Breast epithelium (tissue), 4 donors: ENCODE data around the gene BTN1A1. TPM values are rescaled to one million over a fixed set of nuclear protein-coding genes. Genes with fewer than 3 reads are reported as not detected.

ENCODE experiments used
- DNase-seq, 2 donors: peaks; one replicate each; pipeline ENCODE4 v3.0.0-alpha.2; 2019; ENCODE audit warnings: low spot score in 2 of 2
- H3K27ac ChIP-seq, 2 donors: fragments of 200-600 bp; sonication (generic) in 1 of 2; one replicate each; pipeline ENCODE4 v1.5.1; 2016 to 2019; ENCODE audit warnings: mild to moderate bottlenecking in 1 of 2
- H3K27me3 ChIP-seq, 2 donors: fragments of 200-600 bp; sonication (generic) in 1 of 2; one replicate each; pipeline versions ENCODE4 v1.5.1 to v1.6.0; 2017 to 2019; ENCODE audit warnings: control low read depth in 1 of 2, mild to moderate bottlenecking in 1 of 2
- H3K36me3 ChIP-seq: fragments of 200-600 bp; one replicate; pipeline ENCODE4 v1.5.1; 2019
- H3K4me1 ChIP-seq, 2 donors: fragments of 200-600 bp; sonication (generic); one replicate each; pipeline ENCODE4 v1.5.1; 2016 to 2019; ENCODE audit warnings: control low read depth in 1 of 2
- H3K4me3 ChIP-seq, 3 donors: fragments of 200-600 bp; sonication (generic); 1 replicate in 2 of 3; 2 replicates in 1 of 3; pipeline ENCODE4 v1.5.1; 2016 to 2019; ENCODE audit warnings: mild to moderate bottlenecking in 3 of 3, moderate library complexity in 2 of 3
- H3K9me3 ChIP-seq, 2 donors: fragments of 200-600 bp; sonication (generic) in 1 of 2; one replicate each; pipeline ENCODE4 v1.5.1; 2016 to 2019; ENCODE audit warnings: control low read depth in 1 of 2
- POLR2A ChIP-seq: fragments of 450-650 bp; IDR thresholded peaks from one replicate; pipeline ENCODE4 v1.6.1; 2016; ENCODE audit warnings: antibody characterized with exemption, mild to moderate bottlenecking, moderate library complexity
- POLR2AphosphoS5 ChIP-seq, 3 donors: sonication (generic); formaldehyde crosslinking; IDR thresholded peaks; one replicate each; pipeline ENCODE4 v1.6.1; 2017; ENCODE audit warnings: antibody characterized with exemption in 3 of 3
- intact Hi-C: fragments of 100-400 bp; cut with DNase I; formaldehyde crosslinking; loops from one replicate; pipeline ENCODE4 v1.15.1; 2023; ENCODE audit warnings: low total_unique reads
- total RNA-seq, 3 donors: library from RNA; depleted of rRNA; stranded (reverse); fragments of >200 nt; gene quantifications; one replicate each; pipeline ENCODE4 v1.1.0, GENCODE V29; 2016
- TF ChIP-seq, protein P1 (sequence below), 3 donors: fragments of 450-650 bp; IDR thresholded peaks; one replicate each; pipeline ENCODE4 v1.5.1; 2016 to 2017; ENCODE audit warnings: antibody characterized with exemption in 3 of 3, mild to moderate bottlenecking in 3 of 3, moderate library complexity in 3 of 3

BTN1A1 gene
- total RNA-seq, 3 donors from 2014 or later, result not detected

DNA sequence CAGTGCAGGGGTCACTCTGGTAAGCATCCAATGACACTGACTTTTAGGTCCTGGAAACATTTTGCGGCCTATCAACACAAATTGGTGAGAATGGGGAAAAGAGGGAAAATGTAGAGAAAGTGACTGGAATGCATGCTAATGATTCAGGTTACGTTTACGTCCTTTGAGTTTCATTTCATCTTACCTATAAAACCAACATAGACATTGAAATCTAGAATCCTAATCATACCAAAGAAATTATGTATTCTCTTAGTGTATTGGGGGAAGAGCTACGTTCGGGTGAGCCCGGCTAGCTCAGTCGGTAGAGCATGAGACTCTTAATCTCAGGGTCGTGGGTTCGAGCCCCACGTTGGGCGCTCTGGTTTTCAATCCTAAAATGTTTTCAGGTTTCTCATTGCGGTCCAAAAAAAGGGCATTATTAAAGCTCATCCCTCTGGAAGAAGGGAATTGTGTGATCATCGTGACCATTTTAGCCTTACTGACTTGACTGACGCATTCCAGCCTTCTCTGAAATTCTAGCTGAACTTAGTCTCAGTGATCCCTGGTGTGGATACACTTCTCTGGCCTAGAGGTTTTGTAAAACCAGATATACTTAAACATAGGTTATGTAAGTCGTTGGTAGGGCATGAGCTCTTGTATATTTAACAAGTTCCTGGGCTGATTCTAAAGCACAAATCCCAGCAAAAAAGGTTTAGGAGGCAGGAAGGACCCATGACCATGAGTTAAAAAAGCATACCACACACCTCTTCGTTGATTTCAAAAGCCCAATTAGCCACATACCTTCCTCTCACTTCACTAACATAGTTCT lies 56.4 kb downstream of the BTN1A1 start:
- no peaks in the 10 kb centered on the region for H3K4me1 ChIP-seq
- no peaks in the 10 kb centered on the region for H3K9me3 ChIP-seq
- intact Hi-C loops, result loop anchor here (10.0 kb wide), 1 partner anchor 242 kb away; no protein-coding TSS in a partner anchor
- no peaks in the 10 kb centered on the region for H3K36me3 ChIP-seq
- no peaks in the 10 kb centered on the region for H3K27me3 ChIP-seq
- H3K4me3 ChIP-seq, result no peak overlapping the region
- DNase-seq, result no peak
- TF ChIP-seq POLR2A (no peak), POLR2AphosphoS5 (IDR thresholded peaks at IDR 0.05) (no peak)
- TF ChIP-seq, protein P1, sequence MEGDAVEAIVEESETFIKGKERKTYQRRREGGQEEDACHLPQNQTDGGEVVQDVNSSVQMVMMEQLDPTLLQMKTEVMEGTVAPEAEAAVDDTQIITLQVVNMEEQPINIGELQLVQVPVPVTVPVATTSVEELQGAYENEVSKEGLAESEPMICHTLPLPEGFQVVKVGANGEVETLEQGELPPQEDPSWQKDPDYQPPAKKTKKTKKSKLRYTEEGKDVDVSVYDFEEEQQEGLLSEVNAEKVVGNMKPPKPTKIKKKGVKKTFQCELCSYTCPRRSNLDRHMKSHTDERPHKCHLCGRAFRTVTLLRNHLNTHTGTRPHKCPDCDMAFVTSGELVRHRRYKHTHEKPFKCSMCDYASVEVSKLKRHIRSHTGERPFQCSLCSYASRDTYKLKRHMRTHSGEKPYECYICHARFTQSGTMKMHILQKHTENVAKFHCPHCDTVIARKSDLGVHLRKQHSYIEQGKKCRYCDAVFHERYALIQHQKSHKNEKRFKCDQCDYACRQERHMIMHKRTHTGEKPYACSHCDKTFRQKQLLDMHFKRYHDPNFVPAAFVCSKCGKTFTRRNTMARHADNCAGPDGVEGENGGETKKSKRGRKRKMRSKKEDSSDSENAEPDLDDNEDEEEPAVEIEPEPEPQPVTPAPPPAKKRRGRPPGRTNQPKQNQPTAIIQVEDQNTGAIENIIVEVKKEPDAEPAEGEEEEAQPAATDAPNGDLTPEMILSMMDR (IDR thresholded peaks at IDR 0.05), result no peak
- no peak overlapping the region for H3K27ac ChIP-seq

Other genes starting within 250 kb of the BTN1A1 start
- gene BTN3A2, start 135.1 kb upstream of the BTN1A1 start, total RNA-seq, result 10 to 100 TPM; 13.6 to 20.3 (median 13.8) TPM
- 10 to 100 TPM in 2 of 3 donors, 1 to 10 TPM in 1; 4.8 to 18.7 (median 11.5) TPM for gene BTN2A2, start 117.2 kb upstream of the BTN1A1 start, total RNA-seq
- 10 to 100 TPM in 2 of 3 donors, 1 to 10 TPM in 1; 9.1 to 23.4 (median 12.8) TPM for gene BTN3A1, start 98.0 kb upstream of the BTN1A1 start, total RNA-seq
- gene BTN3A3, start 59.8 kb upstream of the BTN1A1 start, total RNA-seq, result 10 to 100 TPM in 2 of 3 donors, 1 to 10 TPM in 1; 7.4 to 18.0 (median 12.5) TPM
- gene BTN2A1, start 42.3 kb upstream of the BTN1A1 start, total RNA-seq, result 10 to 100 TPM; 10.6 to 19.6 (median 14.1) TPM
- 10 to 100 TPM; 57.0 to 96.6 (median 82.6) TPM for gene HMGN4, start 38.1 kb downstream of the BTN1A1 start, total RNA-seq
- gene ABT1, start 96.7 kb downstream of the BTN1A1 start, total RNA-seq, result 10 to 100 TPM; 13.8 to 19.5 (median 18.0) TPM
- gene ZNF322, start 159.4 kb downstream of the BTN1A1 start, total RNA-seq, result 10 to 100 TPM; 12.6 to 28.5 (median 16.4) TPM